ENCODE data around the gene ZNF592.

Gene ZNF592

DNA sequence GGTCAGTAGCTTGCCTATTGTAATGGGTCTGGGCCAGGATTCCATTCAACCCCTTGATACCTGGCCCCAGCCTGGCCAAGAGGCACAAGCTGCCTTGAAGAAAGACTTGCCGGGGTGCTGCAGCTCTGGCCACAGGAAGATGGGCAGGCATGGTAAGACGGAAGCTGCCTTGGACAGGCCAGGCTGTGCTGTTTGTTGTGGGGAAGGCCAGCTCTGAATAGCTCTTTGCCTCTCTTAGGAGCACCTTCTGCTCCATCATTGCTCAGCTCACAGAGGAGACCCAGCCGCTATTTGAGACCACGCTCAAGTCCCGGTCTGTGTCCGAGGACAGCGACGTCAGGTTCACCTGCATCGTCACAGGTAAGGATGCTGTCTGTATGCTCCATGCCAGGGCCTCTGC, 78.9 kb downstream of the ZNF592 start:
- TF ChIP-seq EZH2 (IDR thresholded peaks at IDR 0.05), result no peak
- no peak for TF ChIP-seq POLR2AphosphoS5 (IDR thresholded peaks at IDR 0.05; ENCODE audit: borderline replicate concordance, low read depth, low read length)
- no peak for TF ChIP-seq FOXP2 (optimal IDR thresholded peaks at IDR 0.05; ENCODE audit: control extremely low read depth, extremely low read length, insufficient read depth)
- Histone ChIP-seq H3K4me3 (no peak overlapping the region), H3K9ac (ENCODE audit: insufficient read length) (no peak overlapping the region), H3K36me3 (ENCODE audit: insufficient read depth, low read length) (no peaks in the 10 kb centered on the region), H3K27ac (no peak overlapping the region), H3K9me3 (ENCODE audit: low read depth, low read length) (no peaks in the 10 kb centered on the region)
- no peak for DNase-seq (ENCODE audit: low read depth, low spot score)

DNA sequence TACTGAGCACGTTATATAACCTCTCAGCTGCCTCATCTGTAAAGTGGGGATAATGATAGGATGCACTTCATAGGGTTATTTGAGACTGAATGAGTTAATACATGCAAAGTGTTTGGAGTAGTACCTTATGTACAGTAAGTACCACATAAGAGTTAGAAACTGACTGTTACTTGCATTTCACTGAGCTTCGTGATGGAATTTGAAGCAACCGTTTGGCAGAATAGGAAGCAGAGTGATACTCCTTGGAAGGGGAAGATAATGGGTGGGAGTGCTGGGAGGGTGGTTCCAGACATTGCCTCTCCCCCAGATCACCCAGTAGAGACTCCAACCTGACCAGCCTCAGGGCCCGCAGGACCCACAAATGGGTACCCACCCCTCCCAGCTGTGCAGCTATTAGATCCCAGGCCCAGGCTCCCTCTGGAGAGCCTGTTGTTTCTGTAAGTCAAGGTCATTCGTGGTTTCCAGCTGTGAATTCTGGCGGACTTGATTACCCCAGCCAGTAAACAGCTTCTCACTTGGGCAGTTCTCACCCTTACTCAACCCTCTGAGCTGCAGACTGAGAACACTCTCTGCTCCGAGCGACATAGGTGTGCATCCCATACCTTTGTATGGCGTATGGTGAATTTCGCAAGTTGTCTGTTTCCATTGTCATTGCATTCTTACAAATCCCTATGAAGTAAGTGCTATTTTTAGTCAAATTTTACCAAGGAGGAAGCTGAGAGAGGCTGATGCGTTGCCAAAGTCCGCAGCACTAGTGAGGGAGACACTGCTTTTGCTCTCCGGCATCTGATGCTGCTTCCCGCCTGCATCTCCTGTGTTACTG, 79.9 kb downstream of the ZNF592 start:
- no peak overlapping the region for H3K27ac ChIP-seq
- no peak for DNase-seq (ENCODE audit: low read depth, low spot score)
- no peaks in the 10 kb centered on the region for H3K9me3 ChIP-seq (ENCODE audit: low read depth, low read length)
- no peaks in the 10 kb centered on the region for H3K36me3 ChIP-seq (ENCODE audit: insufficient read depth, low read length)
- H3K9ac ChIP-seq (ENCODE audit: insufficient read length), result no peak overlapping the region
- TF ChIP-seq EZH2 (IDR thresholded peaks at IDR 0.05) (no peak), FOXP2 (optimal IDR thresholded peaks at IDR 0.05; ENCODE audit: control extremely low read depth, extremely low read length, insufficient read depth) (no peak), POLR2AphosphoS5 (IDR thresholded peaks at IDR 0.05; ENCODE audit: borderline replicate concordance, low read depth, low read length) (no peak)
- H3K4me3 ChIP-seq, result no peak overlapping the region

DNA sequence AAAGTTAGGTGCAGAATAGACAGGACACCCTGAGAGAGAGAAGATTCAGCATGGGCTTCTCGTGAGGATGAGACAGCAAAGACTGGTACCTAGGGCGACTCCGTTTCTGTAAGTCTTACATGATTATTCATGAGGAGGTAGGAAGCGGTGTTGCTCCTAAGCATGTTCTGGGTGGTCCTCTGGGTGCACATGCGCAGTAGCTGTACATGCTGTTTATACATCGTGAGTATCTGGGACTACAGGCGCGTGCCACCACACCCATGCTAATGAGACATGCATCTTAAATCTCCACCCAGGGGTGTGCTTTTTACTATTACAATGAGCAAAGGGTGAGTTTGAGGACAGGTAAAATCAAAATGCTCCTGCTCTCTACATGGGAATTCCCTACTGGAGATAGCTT, 81.0 kb downstream of the ZNF592 start:
- Histone ChIP-seq H3K27ac (no peak overlapping the region), H3K36me3 (ENCODE audit: insufficient read depth, low read length) (no peaks in the 10 kb centered on the region), H3K9ac (ENCODE audit: insufficient read length) (no peak overlapping the region), H3K9me3 (ENCODE audit: low read depth, low read length) (no peaks in the 10 kb centered on the region), H3K4me3 (no peak overlapping the region)
- no peak for DNase-seq (ENCODE audit: low read depth, low spot score)
- no peak for TF ChIP-seq EZH2 (IDR thresholded peaks at IDR 0.05)

DNA sequence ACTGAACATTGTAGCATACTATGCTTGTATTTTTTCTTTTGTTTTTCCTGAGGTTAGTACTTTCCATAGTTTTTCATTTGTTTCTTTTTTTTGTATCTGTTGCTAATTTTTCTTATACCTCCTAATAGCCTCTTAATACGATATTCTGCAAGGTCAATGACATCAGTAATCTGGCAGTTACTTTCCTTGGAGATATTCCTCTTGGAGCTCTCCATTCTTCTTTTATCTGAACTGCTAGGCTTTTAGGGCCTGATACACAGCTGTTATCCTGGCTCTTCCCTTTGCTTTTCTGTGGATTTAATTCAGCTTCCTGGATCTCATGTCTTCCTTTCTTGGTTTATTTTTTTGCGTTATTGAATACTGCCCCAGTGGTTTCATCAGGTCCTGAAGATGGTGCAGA, 81.6 kb downstream of the ZNF592 start:
- Histone ChIP-seq H3K9me3 (ENCODE audit: low read depth, low read length) (no peaks in the 10 kb centered on the region), H3K36me3 (ENCODE audit: insufficient read depth, low read length) (no peaks in the 10 kb centered on the region), H3K4me3 (no peak overlapping the region), H3K9ac (ENCODE audit: insufficient read length) (no peak overlapping the region), H3K27ac (no peak overlapping the region)
- TF ChIP-seq FOXP2 (optimal IDR thresholded peaks at IDR 0.05; ENCODE audit: control extremely low read depth, extremely low read length, insufficient read depth) (no peak), EZH2 (IDR thresholded peaks at IDR 0.05) (no peak), POLR2AphosphoS5 (IDR thresholded peaks at IDR 0.05; ENCODE audit: borderline replicate concordance, low read depth, low read length) (no peak)
- no peak for DNase-seq (ENCODE audit: low read depth, low spot score)

- TF ChIP-seq POLR2AphosphoS5 (IDR thresholded peaks at IDR 0.05; ENCODE audit: borderline replicate concordance, low read depth, low read length) (no peak), FOXP2 (optimal IDR thresholded peaks at IDR 0.05; ENCODE audit: control extremely low read depth, extremely low read length, insufficient read depth) (no peak), EZH2 (IDR thresholded peaks at IDR 0.05) (no peak)
- no peaks in the 10 kb centered on the region for H3K36me3 ChIP-seq (ENCODE audit: insufficient read depth, low read length)
- no peaks in the 10 kb centered on the region for H3K9me3 ChIP-seq (ENCODE audit: low read depth, low read length)
- no peak overlapping the region for H3K9ac ChIP-seq (ENCODE audit: insufficient read length)
- no peak overlapping the region for H3K27ac ChIP-seq
- no peak for DNase-seq (ENCODE audit: low read depth, low spot score)
- H3K4me3 ChIP-seq, result no peak overlapping the region
Measured at GRCh38 chr15:84831028-84831427, 82.6 kb downstream of the ZNF592 start.

- Histone ChIP-seq H3K27ac (no peak overlapping the region), H3K9me3 (ENCODE audit: low read depth, low read length) (no peaks in the 10 kb centered on the region), H3K4me3 (no peak overlapping the region), H3K9ac (ENCODE audit: insufficient read length) (no peak overlapping the region), H3K36me3 (ENCODE audit: insufficient read depth, low read length) (no peaks in the 10 kb centered on the region)
- DNase-seq (ENCODE audit: low read depth, low spot score), result no peak
- TF ChIP-seq FOXP2 (optimal IDR thresholded peaks at IDR 0.05; ENCODE audit: control extremely low read depth, extremely low read length, insufficient read depth) (no peak), POLR2AphosphoS5 (IDR thresholded peaks at IDR 0.05; ENCODE audit: borderline replicate concordance, low read depth, low read length) (no peak), EZH2 (IDR thresholded peaks at IDR 0.05) (no peak)
Measured at GRCh38 chr15:84831613-84832012, 83.2 kb downstream of the ZNF592 start.

GRCh38 chr15:84832448-84833040, 84.2 kb downstream of the ZNF592 start:
- TF ChIP-seq FOXP2 (optimal IDR thresholded peaks at IDR 0.05; ENCODE audit: control extremely low read depth, extremely low read length, insufficient read depth), result no peak
- no peak for TF ChIP-seq POLR2AphosphoS5 (IDR thresholded peaks at IDR 0.05; ENCODE audit: borderline replicate concordance, low read depth, low read length)
- no peak for TF ChIP-seq EZH2 (IDR thresholded peaks at IDR 0.05)
- H3K9ac ChIP-seq (ENCODE audit: insufficient read length), result no peak overlapping the region
- no peak overlapping the region for H3K27ac ChIP-seq
- H3K9me3 ChIP-seq (ENCODE audit: low read depth, low read length), result no peaks in the 10 kb centered on the region
- no peak overlapping the region for H3K4me3 ChIP-seq
- no peaks in the 10 kb centered on the region for H3K36me3 ChIP-seq (ENCODE audit: insufficient read depth, low read length)
- DNase-seq (ENCODE audit: low read depth, low spot score), result no peak

GRCh38 chr15:84833447-84834228, 85.2 kb downstream of the ZNF592 start:
- DNase-seq (ENCODE audit: low read depth, low spot score), result no peak
- no peak overlapping the region for H3K9ac ChIP-seq (ENCODE audit: insufficient read length)
- no peak for TF ChIP-seq POLR2AphosphoS5 (IDR thresholded peaks at IDR 0.05; ENCODE audit: borderline replicate concordance, low read depth, low read length)

More at GRCh38 chr15:84833447-84834228, 85.2 kb downstream of the ZNF592 start:
- no peak overlapping the region for H3K27ac ChIP-seq
- H3K4me3 ChIP-seq, result no peak overlapping the region
- H3K36me3 ChIP-seq (ENCODE audit: insufficient read depth, low read length), result no peaks in the 10 kb centered on the region
- no peaks in the 10 kb centered on the region for H3K9me3 ChIP-seq (ENCODE audit: low read depth, low read length)

Measured in SK-N-MC (cell line).